Suppressor macrophage (primary cell): Measurements from ENCODE around the gene CUBN.

ENCODE experiments used
- DNase-seq, 4 experiments: peaks; one replicate each; pipeline ENCODE4 v3.0.0-alpha.2; 2020 to 2022

Gene CUBN

GRCh38 chr10:16909961-16910792 lies 219.4 kb downstream of the CUBN start:
- peak; percentile 51 to 77 (median 71) for DNase-seq

DNA sequence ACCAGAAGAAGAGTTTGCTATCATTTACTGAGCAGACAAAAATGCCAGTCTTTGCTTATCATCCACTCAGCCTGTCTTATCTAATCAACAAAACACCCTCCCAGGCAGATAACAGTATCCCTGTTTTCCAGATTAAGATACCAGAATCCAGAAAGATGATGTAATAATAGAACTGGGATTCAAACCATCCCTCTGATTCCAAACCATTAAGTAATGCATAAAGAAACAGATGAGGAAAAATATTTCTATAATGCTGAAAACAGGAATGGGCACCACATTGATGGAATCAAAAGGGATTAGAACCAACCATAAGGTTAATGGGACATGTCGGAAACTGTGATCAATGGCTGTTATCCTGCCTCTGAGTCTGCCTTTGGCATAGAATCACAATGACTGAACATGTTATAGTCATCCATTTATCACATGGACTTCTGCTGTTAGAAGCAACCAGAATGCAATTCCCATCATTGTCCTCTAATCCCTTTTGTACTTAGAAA lies 220.3 kb downstream of the CUBN start:
- no peak for DNase-seq

GRCh38 chr10:16907687-16908086 lies 221.9 kb downstream of the CUBN start:
- DNase-seq: peak in 1 of 4 experiments; percentile 26

DNA sequence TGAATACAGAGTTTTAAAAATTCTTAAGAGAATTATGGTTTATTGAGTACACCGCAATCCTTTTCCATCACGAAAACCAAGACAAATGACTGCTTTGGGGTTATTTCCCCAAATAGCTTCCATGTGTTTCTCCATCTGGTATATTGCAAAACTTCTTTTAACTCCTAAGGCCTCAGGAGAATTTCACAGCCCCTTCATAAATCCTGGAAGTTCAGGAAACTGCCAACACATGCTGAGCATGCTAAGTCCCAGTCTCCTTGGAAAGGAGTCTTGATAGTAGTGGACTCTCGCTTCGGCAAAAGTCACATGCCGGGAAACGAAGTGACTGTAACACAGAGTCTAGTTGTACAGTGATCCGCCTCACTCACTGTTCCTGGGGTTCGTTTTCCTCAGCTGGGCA lies 224.3 kb downstream of the CUBN start:
- DNase-seq: no peak

- DNase-seq: peak; percentile 25 to 67 (median 48)
Observed at GRCh38 chr10:16904639-16905061, 225.0 kb downstream of the CUBN start.

DNA sequence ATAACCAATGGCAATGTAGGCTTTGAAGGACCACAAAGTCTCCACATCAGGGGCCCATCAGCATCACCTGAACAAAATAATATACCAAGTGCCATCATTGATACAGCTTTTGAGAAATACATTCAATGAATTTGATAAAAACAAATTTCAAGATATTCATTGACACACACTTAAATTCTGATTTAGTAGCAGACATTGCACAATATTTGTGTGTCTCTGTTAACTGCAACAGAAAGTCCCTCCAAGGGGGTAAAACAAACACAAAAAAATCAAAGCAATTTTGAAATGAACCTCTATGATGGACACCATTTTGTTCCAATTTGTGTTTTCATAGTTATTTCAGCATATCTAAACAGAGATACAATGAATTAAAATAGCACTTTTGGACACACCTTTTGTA lies 225.6 kb downstream of the CUBN start:
- no peak for DNase-seq

DNA sequence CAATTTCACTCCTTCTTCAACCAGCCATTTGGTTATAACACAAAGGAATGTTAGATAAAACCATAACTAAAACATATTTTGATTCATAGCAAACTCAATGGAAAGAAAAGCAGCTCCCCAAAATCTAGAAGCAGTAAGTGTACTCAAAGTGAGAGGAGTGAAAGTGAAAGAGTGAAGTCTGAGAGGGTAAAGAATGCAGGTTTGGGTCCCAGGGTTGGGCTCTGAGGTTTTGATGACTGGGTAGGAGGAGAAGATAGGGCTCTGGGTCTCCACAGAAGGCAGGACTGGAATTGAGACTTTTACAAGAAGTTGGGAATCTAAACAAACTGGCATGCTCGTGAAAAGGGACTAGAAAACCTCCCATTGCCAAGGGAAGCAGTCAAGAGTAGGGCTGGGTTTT lies 227.0 kb downstream of the CUBN start:
- no peak for DNase-seq

GRCh38 chr10:16901106-16901505 lies 228.5 kb downstream of the CUBN start:
- no peak for DNase-seq

GRCh38 chr10:16896993-16897392 lies 232.6 kb downstream of the CUBN start:
- DNase-seq: no peak

GRCh38 chr10:16894821-16895220 lies 234.8 kb downstream of the CUBN start:
- DNase-seq: no peak

- DNase-seq: no peak
Observed at GRCh38 chr10:16893664-16894063, 235.9 kb downstream of the CUBN start.

- DNase-seq: peak; percentile 62 to 83 (median 76)
Observed at GRCh38 chr10:16891375-16892313, 238.0 kb downstream of the CUBN start.

DNA sequence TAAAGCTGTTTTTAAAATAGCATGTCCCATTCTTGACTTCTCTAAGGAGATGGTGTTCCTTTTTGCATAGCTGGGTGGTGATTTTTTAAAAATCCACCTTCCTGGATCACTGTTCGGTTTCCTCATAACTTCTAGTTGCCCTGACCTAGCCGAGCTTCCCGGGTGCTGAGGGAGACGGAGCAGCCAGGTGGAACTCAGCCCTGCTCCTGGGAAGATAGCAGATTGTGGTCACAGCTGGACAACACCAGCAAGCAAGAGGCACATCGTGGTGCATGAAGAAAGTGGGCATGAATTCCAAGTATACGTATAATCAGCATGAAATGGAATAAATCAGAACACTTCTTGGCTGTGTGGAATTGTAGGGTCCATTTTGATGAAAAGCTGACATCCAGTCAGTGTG lies 238.9 kb downstream of the CUBN start:
- no peak for DNase-seq

GRCh38 chr10:16887565-16887964 lies 242.0 kb downstream of the CUBN start:
- DNase-seq: no peak

GRCh38 chr10:16886031-16886430 lies 243.6 kb downstream of the CUBN start:
- DNase-seq: no peak

GRCh38 chr10:16884497-16884896 lies 245.1 kb downstream of the CUBN start:
- no peak for DNase-seq

- no peak for DNase-seq
Observed at GRCh38 chr10:16883084-16883483, 246.5 kb downstream of the CUBN start.

GRCh38 chr10:16870331-16870730 lies 259.3 kb downstream of the CUBN start:
- no peak for DNase-seq

- no peak for DNase-seq
Observed at GRCh38 chr10:16867990-16868389, 261.6 kb downstream of the CUBN start.

DNA sequence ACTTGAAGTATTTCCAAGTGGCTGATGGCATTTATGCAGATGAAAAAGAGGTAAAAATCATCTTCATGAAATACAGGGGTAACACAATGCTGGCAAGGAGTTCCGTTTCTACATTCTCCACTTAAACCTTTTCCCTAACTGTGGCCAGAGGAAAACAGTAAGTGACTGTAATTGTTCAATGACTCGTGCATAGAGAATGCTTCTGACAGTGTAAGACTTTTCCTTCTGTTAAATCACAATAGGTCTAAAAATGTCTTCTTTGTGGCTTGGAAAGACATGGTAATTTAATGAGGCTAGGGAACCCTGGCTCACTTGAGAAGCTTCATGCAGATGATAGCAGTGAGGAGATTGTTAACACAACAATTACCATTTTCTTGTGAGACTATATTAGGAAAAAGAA lies 262.1 kb downstream of the CUBN start:
- DNase-seq: no peak

GRCh38 chr10:16866541-16867275 lies 262.9 kb downstream of the CUBN start:
- no peak for DNase-seq

GRCh38 chr10:16865766-16866165 lies 263.8 kb downstream of the CUBN start:
- no peak for DNase-seq

DNA sequence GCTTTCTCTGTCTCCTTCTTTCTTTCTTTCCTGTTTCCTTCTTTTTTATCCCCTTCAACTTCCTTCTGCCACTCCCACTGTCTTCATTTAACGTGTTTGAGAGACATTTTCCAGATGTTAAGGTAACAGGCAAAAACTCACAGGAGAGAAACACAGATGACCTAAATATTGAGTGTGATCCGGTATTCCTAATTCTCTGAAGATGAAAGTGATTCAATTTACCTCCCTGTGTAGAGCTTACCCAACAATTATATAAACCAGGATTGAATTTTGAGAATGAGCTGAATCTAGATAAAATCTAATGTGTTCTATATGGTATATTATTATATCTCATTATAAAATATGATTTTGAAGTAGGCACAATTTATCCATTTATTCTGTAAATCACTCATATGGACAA lies 265.8 kb downstream of the CUBN start:
- DNase-seq: no peak
